ENCODE measurements around the gene POLD4.

POLD4 gene

DNA sequence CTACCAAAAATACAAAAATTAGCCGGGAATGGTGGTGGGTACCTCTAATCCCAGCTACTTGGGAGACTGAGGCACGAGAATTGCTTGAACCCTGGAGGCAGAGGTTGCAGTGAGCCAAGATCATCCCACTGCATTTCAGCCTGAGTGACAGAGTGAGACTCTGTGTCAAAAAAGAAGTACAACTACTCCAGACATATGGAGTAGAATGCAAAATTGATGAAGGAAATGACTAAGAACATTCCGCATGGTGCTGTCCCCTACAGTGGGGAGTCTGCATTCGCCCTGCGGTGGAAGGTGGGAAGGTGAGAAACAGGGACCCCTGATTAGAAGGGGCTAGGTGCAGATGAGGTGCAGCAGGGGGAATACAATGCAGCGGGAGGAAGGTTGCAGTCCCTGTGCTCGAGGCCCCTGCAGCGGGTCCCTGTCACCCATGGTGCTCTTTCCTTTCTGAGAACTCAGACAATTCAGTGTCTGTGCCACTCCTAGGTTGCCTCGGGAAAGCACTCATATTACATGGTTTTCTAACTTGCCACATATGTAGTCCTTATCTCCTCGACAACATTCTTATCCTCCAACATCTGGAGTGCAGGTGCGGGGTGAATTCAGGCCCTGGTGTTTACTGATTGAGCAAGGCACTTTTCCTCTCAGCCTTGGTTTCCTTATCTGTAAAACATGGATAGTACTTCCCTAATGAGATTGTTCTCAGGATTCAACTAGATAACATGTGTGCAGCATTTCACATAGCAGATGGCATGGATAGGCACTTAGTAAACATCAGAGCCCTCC is 5.2 kb downstream of the POLD4 start:
- H3K27ac ChIP-seq (ENCODE audit: low read depth, low read length): no peak overlapping the region
- peaks cover 4% of the 10 kb centered on the region; the same call in 1 of the 2 replicates for H3K4me1 ChIP-seq (ENCODE audit: insufficient read depth, low read length)
- WGBS: 88% methylated on average over 11 of the region's 11 CpGs
- no peak overlapping the region for H3K9ac ChIP-seq (ENCODE audit: low read depth, low read length)
- H3K27me3 ChIP-seq (ENCODE audit: insufficient read depth, low read length): no peaks in the 10 kb centered on the region
- no peaks in the 10 kb centered on the region for H3K36me3 ChIP-seq (ENCODE audit: insufficient read depth, low read length)
- no peaks in the 10 kb centered on the region for H3K9me3 ChIP-seq (ENCODE audit: insufficient read depth, low read depth, low read length)
- no peak overlapping the region for H3K4me3 ChIP-seq (ENCODE audit: low read length)

DNA sequence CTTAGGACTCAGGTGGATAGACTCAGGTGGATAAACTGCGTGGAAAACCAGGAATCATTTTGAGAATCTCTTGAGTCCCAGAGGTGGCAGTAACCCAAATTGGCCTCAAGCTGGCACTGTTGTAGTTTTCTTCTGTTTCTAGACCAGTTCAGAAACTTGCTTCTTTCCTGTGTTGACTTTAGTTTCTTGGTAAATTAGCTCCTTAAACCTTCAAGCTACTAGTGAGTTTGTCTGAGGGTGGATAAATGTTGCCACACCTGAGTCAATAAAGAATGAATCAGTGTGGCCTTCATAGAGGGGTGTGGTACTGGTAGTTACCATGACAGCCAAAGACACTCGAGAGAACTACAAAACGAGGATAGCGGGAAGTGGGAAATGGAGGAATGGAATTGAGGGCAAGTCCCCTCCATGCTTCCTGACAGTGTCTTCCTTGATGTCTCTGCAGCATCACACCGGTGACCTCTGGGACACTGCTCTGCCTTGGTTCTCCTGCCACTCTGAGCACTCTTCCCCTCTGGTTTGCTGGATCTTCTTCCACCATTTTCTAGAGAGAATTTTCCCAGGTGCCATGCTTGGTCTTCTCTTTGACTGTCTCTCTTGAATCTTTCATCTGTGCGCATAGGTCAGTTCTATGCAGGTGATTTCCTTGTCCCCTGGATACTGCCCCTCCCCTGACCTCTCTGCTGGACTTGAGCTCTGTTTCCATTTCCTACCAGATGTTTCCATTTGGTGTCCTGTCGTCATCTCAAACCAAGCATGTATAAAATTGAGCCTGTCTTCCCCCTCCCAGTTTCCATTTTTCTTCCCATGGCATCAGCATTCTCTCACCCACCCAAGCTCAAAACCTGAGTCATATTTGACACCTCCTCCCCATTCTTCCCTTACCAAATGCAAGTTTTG is 7.2 kb downstream of the POLD4 start:
- no peaks in the 10 kb centered on the region for H3K4me1 ChIP-seq (ENCODE audit: insufficient read depth, low read length)
- no peaks in the 10 kb centered on the region for H3K9me3 ChIP-seq (ENCODE audit: insufficient read depth, low read depth, low read length)
- WGBS: 67% methylated on average over 7 of the region's 7 CpGs
- H3K36me3 ChIP-seq (ENCODE audit: insufficient read depth, low read length): no peaks in the 10 kb centered on the region
- H3K27ac ChIP-seq (ENCODE audit: low read depth, low read length): no peak overlapping the region
- no peak overlapping the region for H3K4me3 ChIP-seq (ENCODE audit: low read length)
- H3K27me3 ChIP-seq (ENCODE audit: insufficient read depth, low read length): no peaks in the 10 kb centered on the region
- H3K9ac ChIP-seq (ENCODE audit: low read depth, low read length): no peak overlapping the region

DNA sequence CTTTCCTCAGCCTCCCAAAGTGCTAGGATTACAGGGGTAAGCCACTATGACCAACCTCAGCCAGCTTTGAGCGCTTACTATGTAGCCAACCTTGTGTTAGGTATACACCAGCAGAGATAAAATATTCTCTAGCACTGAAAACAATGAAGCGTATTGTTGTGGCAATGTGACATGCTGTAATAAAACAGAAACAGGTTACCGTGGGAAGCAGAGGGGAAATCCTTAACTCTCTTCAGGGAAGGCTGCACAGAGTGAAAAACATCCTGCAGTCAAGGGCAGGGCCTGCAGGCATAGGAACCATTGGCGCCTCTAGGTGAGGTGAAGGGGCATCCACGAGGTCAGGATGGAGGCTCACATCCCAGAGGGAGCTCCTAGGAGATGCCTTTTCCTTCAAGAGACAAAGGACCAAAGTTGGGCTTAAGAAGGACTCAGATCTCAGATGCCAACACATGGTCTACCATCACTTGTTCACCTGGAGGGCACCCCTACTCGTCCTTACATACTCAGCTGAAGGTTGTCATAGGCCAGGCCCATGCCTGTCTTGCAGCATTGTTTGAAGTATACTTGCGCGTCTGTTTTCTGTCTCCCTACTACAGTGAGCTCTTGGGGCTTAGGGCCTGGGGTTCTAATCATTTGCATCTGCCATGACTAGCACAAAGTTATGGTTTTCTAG is 8.0 kb downstream of the POLD4 start:
- no peak overlapping the region for H3K27ac ChIP-seq (ENCODE audit: low read depth, low read length)
- H3K36me3 ChIP-seq (ENCODE audit: insufficient read depth, low read length): no peaks in the 10 kb centered on the region
- H3K4me1 ChIP-seq (ENCODE audit: insufficient read depth, low read length): no peaks in the 10 kb centered on the region
- 86% methylated on average over 8 of the region's 8 CpGs for WGBS
- no peaks in the 10 kb centered on the region for H3K9me3 ChIP-seq (ENCODE audit: insufficient read depth, low read depth, low read length)
- no peak overlapping the region for H3K4me3 ChIP-seq (ENCODE audit: low read length)
- no peak overlapping the region for H3K9ac ChIP-seq (ENCODE audit: low read depth, low read length)
- H3K27me3 ChIP-seq (ENCODE audit: insufficient read depth, low read length): no peaks in the 10 kb centered on the region

DNA sequence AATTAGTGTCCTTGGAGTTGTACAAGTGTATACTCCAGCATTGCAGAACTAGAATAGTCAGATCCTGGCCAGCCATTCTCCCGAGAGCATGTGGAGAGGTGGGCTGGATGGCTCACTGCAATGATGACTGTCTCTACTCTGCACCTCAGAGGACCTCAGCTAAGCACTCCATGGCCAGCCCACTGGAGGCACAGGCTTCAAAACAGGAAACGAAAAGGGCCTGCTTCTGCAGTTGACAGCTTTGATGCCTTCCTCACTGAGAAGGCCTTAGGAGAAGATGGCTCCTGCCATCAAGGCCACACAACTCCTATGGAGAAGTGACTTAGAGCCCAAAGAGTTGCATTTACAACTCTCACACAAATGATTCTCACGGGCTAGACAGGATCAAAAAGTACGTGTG is 9.1 kb downstream of the POLD4 start:
- Histone ChIP-seq H3K4me3 (ENCODE audit: low read length) (no peak overlapping the region), H3K27ac (ENCODE audit: low read depth, low read length) (no peak overlapping the region), H3K4me1 (ENCODE audit: insufficient read depth, low read length) (no peaks in the 10 kb centered on the region), H3K9ac (ENCODE audit: low read depth, low read length) (no peak overlapping the region), H3K9me3 (ENCODE audit: insufficient read depth, low read depth, low read length) (no peaks in the 10 kb centered on the region), H3K36me3 (ENCODE audit: insufficient read depth, low read length) (no peaks in the 10 kb centered on the region), H3K27me3 (ENCODE audit: insufficient read depth, low read length) (no peaks in the 10 kb centered on the region)
- 90% methylated on average over 4 of the region's 4 CpGs for WGBS

DNA sequence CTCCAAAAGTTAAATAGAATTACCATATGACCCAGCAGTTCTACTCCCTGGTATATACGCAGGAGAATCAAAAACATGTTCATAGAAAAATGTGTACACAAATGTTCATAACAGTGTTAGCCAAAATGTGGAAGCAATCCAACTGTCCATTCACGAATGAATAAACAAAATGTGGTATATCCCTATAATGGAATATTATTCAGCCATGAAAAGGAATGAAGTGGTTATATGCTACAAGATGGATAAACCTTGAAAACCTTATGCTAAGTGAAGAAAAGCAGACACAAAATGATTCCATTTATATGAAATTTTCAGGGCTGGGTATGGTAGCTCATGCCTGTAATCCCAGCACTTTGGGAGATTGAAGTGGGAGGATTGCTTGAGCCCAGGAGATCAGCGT is 16.1 kb downstream of the POLD4 start:
- no peak overlapping the region for H3K4me3 ChIP-seq (ENCODE audit: low read length)
- no peaks in the 10 kb centered on the region for H3K4me1 ChIP-seq (ENCODE audit: insufficient read depth, low read length)
- H3K27ac ChIP-seq (ENCODE audit: low read depth, low read length): no peak overlapping the region
- no peaks in the 10 kb centered on the region for H3K36me3 ChIP-seq (ENCODE audit: insufficient read depth, low read length)
- whole genome bisulfite sequencing: 87% methylated on average over 2 of the region's 3 CpGs
- no peaks in the 10 kb centered on the region for H3K27me3 ChIP-seq (ENCODE audit: insufficient read depth, low read length)
- no peaks in the 10 kb centered on the region for H3K9me3 ChIP-seq (ENCODE audit: insufficient read depth, low read depth, low read length)
- H3K9ac ChIP-seq (ENCODE audit: low read depth, low read length): no peak overlapping the region

DNA sequence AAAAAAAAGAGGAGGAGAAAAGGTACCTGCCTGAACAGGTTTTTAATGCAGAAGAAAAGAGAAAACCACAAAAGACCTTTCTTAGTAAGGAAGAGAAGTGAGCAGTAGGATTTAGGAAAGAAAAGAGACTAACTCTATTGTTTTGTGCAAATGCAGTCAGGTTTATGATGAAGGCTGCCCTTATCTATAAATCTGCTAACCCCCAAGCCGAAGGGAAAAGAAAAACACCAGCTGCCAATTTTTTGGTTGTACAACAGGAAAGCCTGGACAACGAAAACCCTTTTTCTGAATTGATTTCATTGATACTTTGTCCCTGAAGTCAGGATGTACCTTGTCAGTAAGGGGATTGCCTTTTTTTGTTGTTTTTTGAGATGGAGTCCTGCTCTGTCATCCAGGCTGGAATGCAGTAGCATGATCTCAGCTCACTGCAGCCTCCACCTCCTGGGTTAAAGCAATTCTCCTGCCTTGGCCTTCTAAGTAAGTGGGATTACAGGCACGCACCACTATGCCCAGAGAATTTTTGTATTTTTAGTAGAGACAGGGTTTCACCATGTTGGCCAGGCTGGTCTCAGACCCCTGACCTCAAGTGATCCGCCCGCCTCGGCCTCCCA is 21.2 kb downstream of the POLD4 start:
- H3K27me3 ChIP-seq (ENCODE audit: insufficient read depth, low read length): no peaks in the 10 kb centered on the region
- H3K27ac ChIP-seq (ENCODE audit: low read depth, low read length): no peak overlapping the region
- H3K36me3 ChIP-seq (ENCODE audit: insufficient read depth, low read length): no peaks in the 10 kb centered on the region
- H3K4me1 ChIP-seq (ENCODE audit: insufficient read depth, low read length): no peaks in the 10 kb centered on the region
- WGBS: 96% methylated on average over 6 of the region's 6 CpGs
- no peak overlapping the region for H3K9ac ChIP-seq (ENCODE audit: low read depth, low read length)
- no peak overlapping the region for H3K4me3 ChIP-seq (ENCODE audit: low read length)
- H3K9me3 ChIP-seq (ENCODE audit: insufficient read depth, low read depth, low read length): no peaks in the 10 kb centered on the region

DNA sequence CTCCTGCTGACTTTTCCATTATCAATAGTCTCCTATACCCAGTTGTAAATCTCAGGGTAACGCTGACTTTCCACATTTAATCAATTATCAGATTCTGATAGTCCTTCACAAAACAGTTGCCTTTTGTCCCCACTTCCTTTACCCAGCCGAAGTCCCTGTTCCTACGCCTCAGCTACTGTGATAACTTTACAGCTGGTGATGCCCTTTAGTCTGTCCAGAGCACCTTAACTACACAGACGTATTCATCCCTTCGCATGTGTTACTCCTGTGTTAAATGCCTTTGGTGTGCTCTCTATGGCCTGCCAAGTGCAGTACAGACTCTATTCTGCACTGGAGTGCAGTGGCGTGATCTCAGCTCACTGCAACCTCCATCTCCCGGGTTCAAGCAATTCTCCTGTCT is 29.8 kb downstream of the POLD4 start:
- Histone ChIP-seq H3K9ac (ENCODE audit: low read depth, low read length) (no peak overlapping the region), H3K27me3 (ENCODE audit: insufficient read depth, low read length) (peaks cover 24% of the 10 kb centered on the region), H3K36me3 (ENCODE audit: insufficient read depth, low read length) (no peaks in the 10 kb centered on the region), H3K27ac (ENCODE audit: low read depth, low read length) (no peak overlapping the region), H3K4me3 (ENCODE audit: low read length) (no peak overlapping the region), H3K4me1 (ENCODE audit: insufficient read depth, low read length) (no peaks in the 10 kb centered on the region), H3K9me3 (ENCODE audit: insufficient read depth, low read depth, low read length) (no peaks in the 10 kb centered on the region)
- WGBS: 91% methylated on average over 7 of the region's 7 CpGs

DNA sequence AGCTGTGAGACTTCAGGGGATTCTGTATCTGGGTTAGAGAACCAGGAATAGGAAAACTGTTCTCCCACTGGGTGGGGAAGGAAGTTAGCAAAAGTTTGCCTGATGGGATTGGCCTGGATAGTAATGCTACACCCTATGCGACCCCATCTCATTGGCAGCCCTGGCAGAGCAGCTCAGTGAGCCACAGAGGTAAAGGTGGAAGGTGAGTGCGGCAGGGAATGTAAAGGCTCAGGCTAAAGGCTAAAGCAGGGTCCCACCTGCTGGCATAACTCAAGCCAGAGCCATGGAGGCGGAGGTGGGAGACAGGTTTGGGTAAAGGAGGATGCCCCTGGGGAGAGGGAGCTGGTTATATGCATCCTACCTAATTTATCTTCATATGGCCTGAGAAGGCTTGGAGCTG is 31.3 kb downstream of the POLD4 start:
- Histone ChIP-seq H3K4me3 (ENCODE audit: low read length) (no peak overlapping the region), H3K9ac (ENCODE audit: low read depth, low read length) (no peak overlapping the region), H3K9me3 (ENCODE audit: insufficient read depth, low read depth, low read length) (no peaks in the 10 kb centered on the region), H3K4me1 (ENCODE audit: insufficient read depth, low read length) (no peaks in the 10 kb centered on the region), H3K27me3 (ENCODE audit: insufficient read depth, low read length) (peaks cover 32% of the 10 kb centered on the region), H3K36me3 (ENCODE audit: insufficient read depth, low read length) (no peaks in the 10 kb centered on the region), H3K27ac (ENCODE audit: low read depth, low read length) (no peak overlapping the region)
- WGBS: 83% methylated on average over 3 of the region's 3 CpGs

DNA sequence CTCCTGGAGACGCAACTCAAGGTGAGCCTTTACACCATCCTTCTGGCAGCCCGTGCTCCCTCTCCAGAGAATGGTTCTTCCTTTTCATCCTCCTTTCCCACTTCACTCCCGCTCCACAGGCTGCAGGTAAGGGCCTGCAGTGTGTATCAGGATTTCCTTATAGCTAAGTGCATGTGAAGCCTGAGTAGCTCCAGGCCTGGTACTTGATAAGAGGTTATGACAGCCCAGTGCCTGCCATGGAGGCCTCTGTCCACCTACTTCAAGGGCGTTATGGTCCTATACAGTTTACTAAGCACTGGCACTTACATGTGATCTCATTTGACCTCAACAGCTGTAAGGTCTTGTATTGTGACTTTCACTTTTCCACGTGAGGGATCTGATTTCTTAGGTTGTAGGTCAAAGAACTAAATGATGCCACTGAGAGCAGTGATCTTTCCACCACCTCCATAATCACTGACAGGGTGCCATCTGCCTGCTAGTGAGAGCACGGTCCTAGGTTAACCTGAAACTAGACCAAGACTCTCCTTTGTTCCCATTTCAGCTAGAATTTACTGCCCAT is 32.0 kb downstream of the POLD4 start:
- H3K4me3 ChIP-seq (ENCODE audit: low read length): no peak overlapping the region
- H3K36me3 ChIP-seq (ENCODE audit: insufficient read depth, low read length): no peaks in the 10 kb centered on the region
- H3K27ac ChIP-seq (ENCODE audit: low read depth, low read length): no peak overlapping the region
- no peak overlapping the region for H3K9ac ChIP-seq (ENCODE audit: low read depth, low read length)
- WGBS: 90% methylated on average over 6 of the region's 6 CpGs
- H3K27me3 ChIP-seq (ENCODE audit: insufficient read depth, low read length): peaks cover 32% of the 10 kb centered on the region
- no peaks in the 10 kb centered on the region for H3K9me3 ChIP-seq (ENCODE audit: insufficient read depth, low read depth, low read length)
- H3K4me1 ChIP-seq (ENCODE audit: insufficient read depth, low read length): no peaks in the 10 kb centered on the region

DNA sequence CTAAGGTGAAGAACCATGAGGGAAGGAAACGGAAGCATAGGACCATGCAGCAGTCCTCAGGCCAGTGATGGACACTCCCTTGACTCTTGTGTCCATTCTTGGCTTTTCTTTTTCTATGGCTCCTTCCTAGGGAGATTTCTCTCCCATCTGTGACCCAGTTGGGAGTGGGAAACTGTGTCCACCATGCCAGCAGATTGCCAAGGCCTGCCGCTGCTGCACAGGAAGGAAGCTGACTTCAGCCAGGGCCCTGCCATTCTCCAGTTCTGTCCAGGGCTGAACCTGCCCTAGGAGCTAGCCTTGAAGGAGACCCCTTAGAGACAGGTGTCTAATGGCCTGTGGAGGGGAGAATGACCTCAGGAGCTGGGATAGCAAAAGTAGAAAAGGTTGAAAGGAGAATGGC is 32.7 kb downstream of the POLD4 start:
- Histone ChIP-seq H3K4me1 (ENCODE audit: insufficient read depth, low read length) (no peaks in the 10 kb centered on the region), H3K9me3 (ENCODE audit: insufficient read depth, low read depth, low read length) (no peaks in the 10 kb centered on the region), H3K27ac (ENCODE audit: low read depth, low read length) (no peak overlapping the region), H3K36me3 (ENCODE audit: insufficient read depth, low read length) (no peaks in the 10 kb centered on the region), H3K4me3 (ENCODE audit: low read length) (no peak overlapping the region), H3K27me3 (ENCODE audit: insufficient read depth, low read length) (peaks cover 32% of the 10 kb centered on the region), H3K9ac (ENCODE audit: low read depth, low read length) (no peak overlapping the region)
- 94% methylated on average over 2 of the region's 2 CpGs for WGBS

All from HUES64 (cell line).